Fibroblast of lung (primary cell): ENCODE measurements around the gene CNGA2. TPM values are rescaled to one million over a fixed set of nuclear protein-coding genes. Genes with fewer than 3 reads are reported as not detected.
A peak's percentile ranks its signal among the peaks of the same experiment; 100 is the strongest.

ENCODE experiments used
- DNase-seq, 2 donors: peaks; one replicate each; pipeline versions ENCODE4 v3.0.0 to v3.0.0-alpha.2; 2010; ENCODE audit warnings: low read depth in 2 of 2
- H2AFZ ChIP-seq: 2 replicates; pipeline ENCODE4 v1.5.1; 2012; ENCODE audit warnings: low read length, control low read depth, inconsistent platforms
- H3K27ac ChIP-seq: 2 replicates; pipeline ENCODE4 v1.5.1; 2011; ENCODE audit warnings: low read length, control low read depth; ENCODE audit not compliant: insufficient read depth
- H3K27me3 ChIP-seq: 2 replicates; pipeline ENCODE4 v1.5.1; 2011; ENCODE audit warnings: mild to moderate bottlenecking, low read length; ENCODE audit not compliant: control insufficient read depth, insufficient read depth
- H3K36me3 ChIP-seq: 2 replicates; pipeline ENCODE4 v1.5.1; 2011; ENCODE audit warnings: low read length; ENCODE audit not compliant: control insufficient read depth, insufficient read depth
- H3K4me1 ChIP-seq: 2 replicates; pipeline ENCODE4 v1.5.1; 2011; ENCODE audit warnings: low read length; ENCODE audit not compliant: control insufficient read depth, insufficient read depth; ENCODE audit errors: extremely low read depth
- H3K4me2 ChIP-seq: 2 replicates; pipeline ENCODE4 v1.5.1; 2011; ENCODE audit warnings: low read length, control low read depth; ENCODE audit not compliant: insufficient read depth; ENCODE audit errors: extremely low read depth
- H3K4me3 ChIP-seq, 4 experiments: fragments of 200-600 bp in 1 of 4; sonication (generic) in 1 of 4; replicated peaks in 1 of 4; 2 replicates each; pipeline ENCODE4 v1.5.1; 2011 to 2016; ENCODE audit warnings: low read length in 4 of 4, low read depth in 3 of 4, mild to moderate bottlenecking in 3 of 4, control low read depth in 2 of 4, inconsistent platforms in 1 of 4, mixed read lengths in 1 of 4; ENCODE audit not compliant: insufficient read depth in 1 of 4; ENCODE audit errors: control extremely low read depth in 1 of 4
- H3K79me2 ChIP-seq: 2 replicates; pipeline ENCODE4 v1.5.1; 2012; ENCODE audit warnings: mild to moderate bottlenecking, low read length, inconsistent platforms; ENCODE audit not compliant: control insufficient read depth, insufficient read depth
- H3K9ac ChIP-seq: 2 replicates; pipeline ENCODE4 v1.5.1; 2011; ENCODE audit warnings: mild to moderate bottlenecking, low read length, control low read depth; ENCODE audit not compliant: insufficient read depth
- H3K9me3 ChIP-seq: 2 replicates; pipeline ENCODE4 v1.5.1; 2012; ENCODE audit warnings: low read depth, low read length; ENCODE audit not compliant: control insufficient read depth, insufficient read depth
- H4K20me1 ChIP-seq: 2 replicates; pipeline ENCODE4 v1.5.1; 2011; ENCODE audit warnings: low read length; ENCODE audit not compliant: control insufficient read depth, insufficient read depth; ENCODE audit errors: extremely low read depth
- CTCF ChIP-seq, 2 donors: IDR thresholded peaks in 1 of 2; conservative IDR thresholded peaks in 1 of 2; 1 replicate in 1 of 2; 2 replicates in 1 of 2; pipeline ENCODE4 v1.5.1; 2011 to 2012; ENCODE audit warnings: low read length in 2 of 2, control low read depth in 1 of 2, inconsistent platforms in 1 of 2, low read depth in 1 of 2, mild to moderate bottlenecking in 1 of 2
- EZH2 ChIP-seq: IDR thresholded peaks from 2 replicates; pipeline ENCODE4 v1.5.1; 2012; ENCODE audit warnings: low read length, control low read depth, mild to moderate bottlenecking; ENCODE audit errors: missing control alignments
- polyA plus RNA-seq, 2 donors: library from polyadenylated mRNA; depleted of rRNA in 1 of 2; stranded (reverse) in 1 of 2; unstranded in 1 of 2; fragments of >200 nt; gene quantifications; 2 replicates each; pipeline ENCODE4 v1.2.1, GENCODE V29; 2011 to 2012; ENCODE audit warnings: missing spikeins in 1 of 2
- total RNA-seq: library from RNA; depleted of rRNA; stranded (reverse); fragments of >200 nt; gene quantifications from 2 replicates; pipeline ENCODE4 v1.2.1, GENCODE V29; 2014

Gene CNGA2
- total and polyA plus RNA-seq, 2 donors (not counting 1 experiment from before 2014, with no cell fraction given) = not detected

DNA sequence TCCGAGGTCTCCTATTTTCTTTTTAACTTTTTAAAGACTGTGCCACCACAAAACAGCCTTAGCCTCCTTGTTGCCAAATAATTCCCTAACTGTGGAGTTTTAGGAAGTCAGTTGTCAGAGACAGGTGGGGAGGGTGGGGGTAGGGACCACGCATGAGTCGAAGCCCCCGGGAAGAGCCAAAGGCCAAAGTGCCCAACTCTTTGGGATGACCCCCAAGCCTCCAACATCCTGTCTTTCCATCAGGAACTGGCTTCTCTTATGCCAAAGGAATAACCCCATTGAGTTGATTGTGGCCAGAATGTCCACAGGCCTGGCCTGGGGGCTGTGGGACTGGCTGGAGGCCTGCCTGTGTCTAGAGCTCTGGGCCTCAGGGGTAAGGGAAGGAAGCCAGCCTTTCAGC lies 33.5 kb upstream of the CNGA2 start:
- H3K9me3 ChIP-seq = no peaks in the 10 kb centered on the region
- H3K79me2 ChIP-seq = no peaks in the 10 kb centered on the region
- H3K4me1 ChIP-seq = no peaks in the 10 kb centered on the region
- H3K36me3 ChIP-seq = no peaks in the 10 kb centered on the region
- H2AFZ ChIP-seq = no peak overlapping the region
- H3K4me3 ChIP-seq = no peak overlapping the region
- DNase-seq = no peak
- H3K27me3 ChIP-seq = no peaks in the 10 kb centered on the region
- H3K27ac ChIP-seq = no peak overlapping the region
- H3K9ac ChIP-seq = no peak overlapping the region
- H4K20me1 ChIP-seq = no peaks in the 10 kb centered on the region
- no peak overlapping the region for H3K4me2 ChIP-seq
- TF ChIP-seq CTCF (conservative IDR thresholded peaks at IDR 0.05 in 1 of 2, IDR thresholded peaks at IDR 0.05 in 1 of 2; ENCODE audit: low read depth in 1 of 2, low read length in 2 of 2) (no peak), EZH2 (no peak)

- no peaks in the 10 kb centered on the region for H3K4me1 ChIP-seq
- DNase-seq = no peak
- TF ChIP-seq CTCF (conservative IDR thresholded peaks at IDR 0.05 in 1 of 2, IDR thresholded peaks at IDR 0.05 in 1 of 2; ENCODE audit: low read depth in 1 of 2, low read length in 2 of 2) = no peak
- TF ChIP-seq EZH2 = no peak
Observed at GRCh38 chrX:151701531-151701930, 33.0 kb upstream of the CNGA2 start.

DNA sequence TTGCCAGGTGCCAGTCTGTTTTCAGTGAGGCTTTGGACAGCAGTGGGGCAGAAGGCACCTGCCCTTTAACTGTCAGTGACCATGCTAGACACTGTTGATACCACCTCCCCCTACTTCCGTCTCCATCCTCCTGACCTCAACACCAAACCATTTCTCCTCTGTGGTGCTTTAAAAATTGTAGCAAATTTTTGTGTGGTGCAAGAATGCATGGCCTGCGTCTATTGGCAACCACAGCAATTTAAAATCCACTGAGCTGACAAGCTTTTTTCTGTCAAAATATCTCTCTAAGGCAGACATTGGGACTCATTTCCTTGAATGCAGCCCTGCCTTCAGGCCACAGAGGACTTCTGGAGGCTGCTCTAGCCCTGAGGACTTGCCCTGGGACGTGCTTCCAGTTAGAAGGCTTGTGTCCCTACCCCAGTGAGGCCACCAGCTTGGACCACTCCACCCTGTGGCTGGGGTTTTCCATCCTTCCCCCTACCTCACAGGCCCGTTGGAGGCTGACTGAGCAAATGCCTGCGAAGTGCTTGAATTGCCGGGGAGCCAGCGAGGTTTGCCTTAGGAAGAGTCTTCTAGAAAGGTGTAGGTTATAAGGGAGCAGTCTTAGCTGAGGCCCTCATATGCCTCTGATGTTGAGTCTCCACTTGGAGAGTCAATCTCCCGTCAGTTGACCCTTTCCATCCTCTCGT lies 32.4 kb upstream of the CNGA2 start:
- Histone ChIP-seq H3K4me2 (no peak overlapping the region), H2AFZ (no peak overlapping the region)
- DNase-seq = peak in 1 of 2 donors; percentile 23

More at GRCh38 chrX:151701531-151701930, 33.0 kb upstream of the CNGA2 start:
- Histone ChIP-seq H3K27ac (no peak overlapping the region), H3K27me3 (no peaks in the 10 kb centered on the region), H3K9ac (no peak overlapping the region), H3K4me2 (no peak overlapping the region), H4K20me1 (no peaks in the 10 kb centered on the region), H2AFZ (no peak overlapping the region), H3K36me3 (no peaks in the 10 kb centered on the region), H3K9me3 (no peaks in the 10 kb centered on the region), H3K79me2 (no peaks in the 10 kb centered on the region), H3K4me3 (no peak overlapping the region)

More for the DNA sequence above, 32.4 kb upstream of the CNGA2 start:
- Histone ChIP-seq H3K4me1 (no peaks in the 10 kb centered on the region), H4K20me1 (no peaks in the 10 kb centered on the region), H3K36me3 (no peaks in the 10 kb centered on the region), H3K4me3 (no peak overlapping the region), H3K9me3 (no peaks in the 10 kb centered on the region), H3K27ac (no peak overlapping the region), H3K9ac (no peak overlapping the region), H3K79me2 (no peaks in the 10 kb centered on the region), H3K27me3 (no peaks in the 10 kb centered on the region)
- TF ChIP-seq EZH2 (no peak), CTCF (conservative IDR thresholded peaks at IDR 0.05 in 1 of 2, IDR thresholded peaks at IDR 0.05 in 1 of 2; ENCODE audit: low read depth in 1 of 2, low read length in 2 of 2) (no peak)
